GM13976 (cell line): ENCODE data around the gene NEDD1.

ENCODE experiments used
- DNase-seq: peaks from one replicate; pipeline ENCODE4 v3.0.0; 2012; ENCODE audit warnings: low spot score
- in situ Hi-C: fragments of 300-500 bp; cut with MboI; formaldehyde crosslinking; loops from one replicate; pipeline ENCODE4 v1.12.0; 2022; ENCODE audit warnings: low sequenced_read_pairs, mixed read lengths, inconsistent platforms; ENCODE audit not compliant: unreplicated experiment
- TF ChIP-seq, protein P1 (sequence below): IDR thresholded peaks from 2 replicates; pipeline ENCODE4 v1.5.1; 2012; ENCODE audit warnings: borderline replicate concordance, mild to moderate bottlenecking; ENCODE audit not compliant: insufficient read depth; ENCODE audit errors: extremely low read depth, missing control alignments, control extremely low read depth

NEDD1 gene

GRCh38 chr12:97003276-97003675 lies 96.2 kb downstream of the NEDD1 start:
- in situ Hi-C loops: no loop called here
- TF ChIP-seq, protein P1, sequence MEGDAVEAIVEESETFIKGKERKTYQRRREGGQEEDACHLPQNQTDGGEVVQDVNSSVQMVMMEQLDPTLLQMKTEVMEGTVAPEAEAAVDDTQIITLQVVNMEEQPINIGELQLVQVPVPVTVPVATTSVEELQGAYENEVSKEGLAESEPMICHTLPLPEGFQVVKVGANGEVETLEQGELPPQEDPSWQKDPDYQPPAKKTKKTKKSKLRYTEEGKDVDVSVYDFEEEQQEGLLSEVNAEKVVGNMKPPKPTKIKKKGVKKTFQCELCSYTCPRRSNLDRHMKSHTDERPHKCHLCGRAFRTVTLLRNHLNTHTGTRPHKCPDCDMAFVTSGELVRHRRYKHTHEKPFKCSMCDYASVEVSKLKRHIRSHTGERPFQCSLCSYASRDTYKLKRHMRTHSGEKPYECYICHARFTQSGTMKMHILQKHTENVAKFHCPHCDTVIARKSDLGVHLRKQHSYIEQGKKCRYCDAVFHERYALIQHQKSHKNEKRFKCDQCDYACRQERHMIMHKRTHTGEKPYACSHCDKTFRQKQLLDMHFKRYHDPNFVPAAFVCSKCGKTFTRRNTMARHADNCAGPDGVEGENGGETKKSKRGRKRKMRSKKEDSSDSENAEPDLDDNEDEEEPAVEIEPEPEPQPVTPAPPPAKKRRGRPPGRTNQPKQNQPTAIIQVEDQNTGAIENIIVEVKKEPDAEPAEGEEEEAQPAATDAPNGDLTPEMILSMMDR: no peak
- no peak for DNase-seq
